Colonic mucosa (tissue), 4 donors: ENCODE data around the gene SLC30A3. TPM values are rescaled to one million over a fixed set of nuclear protein-coding genes. Genes with fewer than 3 reads are reported as not detected.

Source experiments
- DNase-seq: peaks from one replicate; pipeline ENCODE4 v3.0.0-alpha.2; 2020
- H3K27ac ChIP-seq: fragments of 200-600 bp; one replicate; pipeline ENCODE4 v1.8.0; 2021
- H3K27me3 ChIP-seq: fragments of 200-600 bp; one replicate; pipeline ENCODE4 v1.8.0; 2021
- H3K36me3 ChIP-seq: fragments of 200-600 bp; one replicate; pipeline ENCODE4 v1.8.0; 2021
- H3K4me1 ChIP-seq: fragments of 200-600 bp; one replicate; pipeline ENCODE4 v1.8.0; 2021; ENCODE audit warnings: mild to moderate bottlenecking
- H3K4me3 ChIP-seq: fragments of 200-600 bp; one replicate; pipeline ENCODE4 v1.8.0; 2021
- H3K9ac ChIP-seq, 2 donors: one replicate each; pipeline ENCODE4 v1.7.0; 2013; ENCODE audit warnings: control low read depth in 2 of 2, low read depth in 2 of 2, low read length in 2 of 2
- H3K9me3 ChIP-seq: fragments of 200-600 bp; one replicate; pipeline ENCODE4 v1.8.0; 2021
- CTCF ChIP-seq: fragments of 200-600 bp; IDR thresholded peaks from one replicate; pipeline ENCODE4 v1.8.0; 2022; ENCODE audit warnings: antibody characterized with exemption, mild to moderate bottlenecking
- intact Hi-C: fragments of 100-400 bp; cut with DNase I; formaldehyde crosslinking; loops from one replicate; pipeline ENCODE4 v1.14.1; 2022
- total RNA-seq, 2 donors: library from RNA; stranded (reverse); fragmentation: NEBNext Ultra II Directional in 1 of 2; extraction: Animal tissue kit (Norgen Biotek cat#: 25700) in 1 of 2; gene quantifications; one replicate each; pipeline ENCODE4 v1.2.1, GENCODE V29; 2021
- donor health status: healthy.
- donor health status: DM: no; HTN: no; CAD: no.
- donor health status: DM: no; HTN: no; CAD: no.

SLC30A3 gene
- total RNA-seq, 2 donors from 2014 or later, result not detected

GRCh38 chr2:27294928-27295327 is 32.1 kb upstream of the SLC30A3 start:
- Histone ChIP-seq H3K4me3 (no peak overlapping the region), H3K36me3 (no peaks in the 10 kb centered on the region), H3K9me3 (no peaks in the 10 kb centered on the region), H3K9ac (no peak overlapping the region), H3K27ac (no peak overlapping the region), H3K4me1 (no peaks in the 10 kb centered on the region), H3K27me3 (no peaks in the 10 kb centered on the region)
- intact Hi-C loops, result no loop called here
- DNase-seq, result no peak
- no peak for TF ChIP-seq CTCF

DNA sequence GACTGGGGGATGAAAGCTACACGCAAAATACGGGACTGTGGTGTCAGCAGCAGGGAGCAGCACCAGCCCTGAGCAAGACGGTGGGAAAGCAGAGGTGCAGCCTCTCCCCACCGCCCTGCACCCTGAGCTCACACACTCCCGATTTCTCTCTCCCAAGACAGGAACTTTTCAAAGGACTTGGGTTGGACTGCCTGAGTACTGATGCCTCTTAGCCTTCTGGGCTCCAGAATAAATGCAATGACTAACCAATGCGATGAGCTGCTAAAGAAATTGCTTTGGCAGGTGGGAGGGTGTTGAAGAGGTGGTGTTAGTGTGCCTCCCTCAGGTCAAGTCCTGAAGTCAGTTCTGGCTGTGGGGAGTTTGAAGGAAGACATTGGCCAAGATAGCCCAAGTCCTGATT is 29.0 kb upstream of the SLC30A3 start:
- H3K4me3 ChIP-seq, result no peak overlapping the region
- H3K9me3 ChIP-seq, result no peaks in the 10 kb centered on the region
- H3K27ac ChIP-seq, result no peak overlapping the region
- H3K4me1 ChIP-seq, result no peaks in the 10 kb centered on the region
- intact Hi-C loops, result no loop called here
- H3K27me3 ChIP-seq, result no peaks in the 10 kb centered on the region
- TF ChIP-seq CTCF, result no peak
- no peak for DNase-seq
- H3K9ac ChIP-seq, result no peak overlapping the region
- H3K36me3 ChIP-seq, result no peaks in the 10 kb centered on the region

DNA sequence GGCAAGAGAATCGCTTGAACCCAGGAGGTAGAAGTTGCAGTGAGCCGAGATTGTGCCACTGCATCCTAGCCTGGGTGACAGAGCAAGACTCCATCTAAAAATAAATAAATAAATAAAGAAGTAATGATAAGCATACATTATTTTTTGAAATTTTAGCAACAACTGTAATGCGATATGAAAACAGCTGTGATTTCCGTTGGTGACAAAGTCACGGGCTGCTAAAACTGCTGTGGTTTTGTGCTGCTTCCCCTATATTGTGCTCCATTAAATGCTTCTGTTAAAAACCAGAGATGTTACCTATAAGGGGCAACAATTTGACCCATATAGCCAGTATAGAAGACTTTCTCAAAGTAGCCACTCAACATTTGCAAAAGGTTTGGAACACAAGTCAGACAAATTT is 27.7 kb upstream of the SLC30A3 start:
- TF ChIP-seq CTCF, result no peak
- intact Hi-C loops, result no loop called here
- Histone ChIP-seq H3K9ac (no peak overlapping the region), H3K9me3 (no peaks in the 10 kb centered on the region), H3K27me3 (no peaks in the 10 kb centered on the region), H3K36me3 (no peaks in the 10 kb centered on the region), H3K4me1 (no peaks in the 10 kb centered on the region), H3K27ac (no peak overlapping the region), H3K4me3 (no peak overlapping the region)
- DNase-seq, result no peak

- Histone ChIP-seq H3K4me3 (no peak overlapping the region), H3K9me3 (no peaks in the 10 kb centered on the region), H3K36me3 (no peaks in the 10 kb centered on the region), H3K9ac (no peak overlapping the region), H3K4me1 (no peaks in the 10 kb centered on the region), H3K27me3 (no peaks in the 10 kb centered on the region), H3K27ac (no peak overlapping the region)
- TF ChIP-seq CTCF, result no peak
- intact Hi-C loops, result loop anchor here (10.0 kb wide), 1 partner anchor 324 kb away; no protein-coding TSS in a partner anchor
- DNase-seq, result no peak
Observed at GRCh38 chr2:27288610-27289009, 25.8 kb upstream of the SLC30A3 start.

GRCh38 chr2:27285481-27285880 is 22.6 kb upstream of the SLC30A3 start:
- Histone ChIP-seq H3K27me3 (no peaks in the 10 kb centered on the region), H3K4me3 (no peak overlapping the region), H3K27ac (no peak overlapping the region), H3K4me1 (no peaks in the 10 kb centered on the region), H3K9ac (no peak overlapping the region), H3K9me3 (no peaks in the 10 kb centered on the region), H3K36me3 (no peaks in the 10 kb centered on the region)
- TF ChIP-seq CTCF, result no peak
- intact Hi-C loops, result loop anchor here (10.0 kb wide), 1 partner anchor 321 kb away; no protein-coding TSS in a partner anchor
- DNase-seq, result no peak

- Histone ChIP-seq H3K9me3 (no peaks in the 10 kb centered on the region), H3K4me3 (no peak overlapping the region), H3K36me3 (no peaks in the 10 kb centered on the region), H3K27ac (no peak overlapping the region), H3K4me1 (no peaks in the 10 kb centered on the region), H3K27me3 (no peaks in the 10 kb centered on the region), H3K9ac (no peak overlapping the region)
- no peak for DNase-seq
- no peak for TF ChIP-seq CTCF
- intact Hi-C loops, result loop anchor here (10.0 kb wide), 1 partner anchor 320 kb away; no protein-coding TSS in a partner anchor
Observed at GRCh38 chr2:27284996-27285395, 22.1 kb upstream of the SLC30A3 start.
